NCI-H748 (cell line): ENCODE results near the gene PLPP3.
A peak's percentile ranks its signal among the peaks of the same experiment; 100 is the strongest.

Experiments used
- DNase-seq: peaks from one replicate; lab custom pipeline; 2025; ENCODE audit not compliant: unreplicated experiment; lab: John Stamatoyannopoulos, UW

Gene PLPP3

GRCh38 chr1:56501426-56501825, 77.9 kb downstream of the PLPP3 start:
- no peak for DNase-seq

GRCh38 chr1:56496821-56497772, 82.3 kb downstream of the PLPP3 start:
- DNase-seq: peak; percentile 59

- DNase-seq: no peak
Measured at GRCh38 chr1:56496158-56496557, 83.2 kb downstream of the PLPP3 start.

- DNase-seq: no peak
Measured at GRCh38 chr1:56495538-56495937, 83.8 kb downstream of the PLPP3 start.

GRCh38 chr1:56494306-56494705, 85.1 kb downstream of the PLPP3 start:
- DNase-seq: no peak

- no peak for DNase-seq
Measured at GRCh38 chr1:56493826-56494225, 85.5 kb downstream of the PLPP3 start.

GRCh38 chr1:56491441-56491840, 87.9 kb downstream of the PLPP3 start:
- no peak for DNase-seq

GRCh38 chr1:56490619-56491018, 88.7 kb downstream of the PLPP3 start:
- no peak for DNase-seq

GRCh38 chr1:56489695-56490094, 89.7 kb downstream of the PLPP3 start:
- no peak for DNase-seq

GRCh38 chr1:56484695-56485094, 94.7 kb downstream of the PLPP3 start:
- DNase-seq: no peak

- DNase-seq: no peak
Measured at GRCh38 chr1:56483104-56483503, 96.3 kb downstream of the PLPP3 start.

GRCh38 chr1:56482486-56482885, 96.9 kb downstream of the PLPP3 start:
- DNase-seq: no peak

- no peak for DNase-seq
Measured at GRCh38 chr1:56481140-56481694, 98.1 kb downstream of the PLPP3 start.

- no peak for DNase-seq
Measured at GRCh38 chr1:56478734-56479133, 100.6 kb downstream of the PLPP3 start.

GRCh38 chr1:56477164-56478111, 101.9 kb downstream of the PLPP3 start:
- peak; percentile 23 for DNase-seq

GRCh38 chr1:56473582-56474270, 105.6 kb downstream of the PLPP3 start:
- no peak for DNase-seq

GRCh38 chr1:56472860-56473259, 106.5 kb downstream of the PLPP3 start:
- no peak for DNase-seq

- no peak for DNase-seq
Measured at GRCh38 chr1:56469640-56470371, 109.6 kb downstream of the PLPP3 start.

GRCh38 chr1:56468518-56468917, 110.8 kb downstream of the PLPP3 start:
- DNase-seq: no peak

GRCh38 chr1:56466538-56466937, 112.8 kb downstream of the PLPP3 start:
- DNase-seq: no peak
